Adrenal gland (tissue), 5 donors: Measurements from ENCODE around the gene IGFBP1.

Experiments
- CTCF ChIP-seq, 6 experiments: fragments of 450-650 bp in 4 of 6; fragments of 200-600 bp in 2 of 6; sonication (generic) in 1 of 6; IDR thresholded peaks; 1 replicate in 5 of 6; 2 replicates in 1 of 6; pipeline versions ENCODE4 v1.5.1 to v1.8.0; 2016 to 2021; ENCODE audit warnings: antibody characterized with exemption in 6 of 6, mild to moderate bottlenecking in 2 of 6, moderate library complexity in 1 of 6
- POLR2A ChIP-seq, 2 donors: fragments of 450-650 bp; IDR thresholded peaks; one replicate each; pipeline ENCODE4 v1.6.1; 2017; ENCODE audit warnings: antibody characterized with exemption in 2 of 2, mild to moderate bottlenecking in 2 of 2, moderate library complexity in 1 of 2
- donor health status: DM: no; HTN: no; CAD: no.

GRCh38 chr7:45872116-45873034 lies 15.9 kb upstream of the IGFBP1 start:
- TF ChIP-seq POLR2A (IDR thresholded peaks at IDR 0.05) (no peak), CTCF (IDR thresholded peaks at IDR 0.05) (no peak)
